Lower lobe of right lung (tissue), 2 donors: ENCODE measurements around the gene NR4A3. TPM values are rescaled to one million over a fixed set of nuclear protein-coding genes. Genes with fewer than 3 reads are reported as not detected.

Experiments
- ATAC-seq, 2 donors: fragments of 200-7000 bp; cut with Tn5 transposase; one replicate each; pipeline ENCODE4 v1.9.1; 2020 to 2022; ENCODE audit warnings: mild to moderate bottlenecking in 2 of 2, moderate library complexity in 2 of 2
- DNase-seq: peaks from one replicate; pipeline ENCODE4 v3.0.0-alpha.2; 2020
- H3K27ac ChIP-seq: fragments of 200-600 bp; one replicate; pipeline ENCODE4 v1.8.0; 2022
- H3K27me3 ChIP-seq: fragments of 200-600 bp; one replicate; pipeline ENCODE4 v1.8.0; 2022; ENCODE audit warnings: low read depth
- H3K36me3 ChIP-seq: fragments of 200-600 bp; one replicate; pipeline ENCODE4 v1.8.0; 2022; ENCODE audit warnings: mild to moderate bottlenecking
- H3K4me1 ChIP-seq: fragments of 200-600 bp; one replicate; pipeline ENCODE4 v1.8.0; 2022
- H3K4me3 ChIP-seq: fragments of 200-600 bp; one replicate; pipeline ENCODE4 v1.8.0; 2022; ENCODE audit warnings: mild to moderate bottlenecking
- H3K9me3 ChIP-seq: fragments of 200-600 bp; one replicate; pipeline ENCODE4 v1.8.0; 2022
- intact Hi-C: fragments of 100-400 bp; cut with DNase I; formaldehyde crosslinking; loops from one replicate; pipeline ENCODE4 v1.11.0; 2022
- total RNA-seq: library from RNA; stranded (reverse); fragmentation: NEBNext Ultra II Directional; extraction: Animal tissue kit (Norgen Biotek cat#: 25700); gene quantifications from one replicate; pipeline ENCODE4 v1.2.1, GENCODE V29; 2021
- TF ChIP-seq, protein P1 (sequence below): fragments of 200-600 bp; IDR thresholded peaks from one replicate; pipeline ENCODE4 v1.8.0; 2022; ENCODE audit warnings: antibody characterized with exemption, mild to moderate bottlenecking
- donor health status: DM: no; HTN: yes; CAD: no; lungs with severe emphysema.

The NR4A3 gene
- total RNA-seq, 1 donor from 2014 or later: 1.7 TPM

DNA sequence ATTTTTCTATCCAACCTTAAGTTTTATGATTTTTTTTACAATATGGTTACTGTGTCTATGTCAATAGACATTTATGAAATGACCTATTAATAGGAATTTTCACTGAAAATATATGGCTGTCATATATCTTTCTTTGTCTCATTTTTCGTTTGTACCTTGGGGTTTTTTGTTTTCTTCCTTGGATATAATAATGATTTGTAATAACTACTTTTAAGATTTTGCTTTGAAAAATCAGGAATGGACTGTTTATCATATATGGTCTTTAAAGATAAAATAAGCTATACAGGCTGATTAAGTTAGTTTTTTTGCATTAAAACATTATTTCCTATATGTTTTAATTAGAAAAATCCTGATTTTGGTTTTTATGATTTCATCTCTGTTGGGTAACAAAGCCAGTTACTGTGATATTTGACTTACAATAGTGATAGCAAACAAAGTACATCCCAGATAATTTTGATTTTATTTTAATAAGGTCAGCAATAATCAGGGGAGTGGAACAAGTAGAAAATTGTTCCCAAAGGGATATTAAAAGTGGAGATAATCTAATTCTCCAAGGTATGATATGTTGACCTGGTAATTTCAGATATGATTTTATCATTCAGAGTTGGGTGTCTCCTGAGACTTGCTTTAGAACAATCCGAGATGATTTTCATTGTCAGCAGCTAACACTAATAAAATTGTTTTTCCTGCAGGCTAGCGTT lies 10.3 kb downstream of the NR4A3 start:
- TF ChIP-seq, protein P1, sequence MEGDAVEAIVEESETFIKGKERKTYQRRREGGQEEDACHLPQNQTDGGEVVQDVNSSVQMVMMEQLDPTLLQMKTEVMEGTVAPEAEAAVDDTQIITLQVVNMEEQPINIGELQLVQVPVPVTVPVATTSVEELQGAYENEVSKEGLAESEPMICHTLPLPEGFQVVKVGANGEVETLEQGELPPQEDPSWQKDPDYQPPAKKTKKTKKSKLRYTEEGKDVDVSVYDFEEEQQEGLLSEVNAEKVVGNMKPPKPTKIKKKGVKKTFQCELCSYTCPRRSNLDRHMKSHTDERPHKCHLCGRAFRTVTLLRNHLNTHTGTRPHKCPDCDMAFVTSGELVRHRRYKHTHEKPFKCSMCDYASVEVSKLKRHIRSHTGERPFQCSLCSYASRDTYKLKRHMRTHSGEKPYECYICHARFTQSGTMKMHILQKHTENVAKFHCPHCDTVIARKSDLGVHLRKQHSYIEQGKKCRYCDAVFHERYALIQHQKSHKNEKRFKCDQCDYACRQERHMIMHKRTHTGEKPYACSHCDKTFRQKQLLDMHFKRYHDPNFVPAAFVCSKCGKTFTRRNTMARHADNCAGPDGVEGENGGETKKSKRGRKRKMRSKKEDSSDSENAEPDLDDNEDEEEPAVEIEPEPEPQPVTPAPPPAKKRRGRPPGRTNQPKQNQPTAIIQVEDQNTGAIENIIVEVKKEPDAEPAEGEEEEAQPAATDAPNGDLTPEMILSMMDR: no peak
- Histone ChIP-seq H3K27me3 (peaks cover 28% of the 10 kb centered on the region), H3K4me1 (no peaks in the 10 kb centered on the region), H3K9me3 (no peaks in the 10 kb centered on the region), H3K36me3 (no peaks in the 10 kb centered on the region), H3K27ac (no peak overlapping the region), H3K4me3 (no peak overlapping the region)
- DNase-seq (no peak), ATAC-seq (no peak)
- intact Hi-C loops: no loop called here

DNA sequence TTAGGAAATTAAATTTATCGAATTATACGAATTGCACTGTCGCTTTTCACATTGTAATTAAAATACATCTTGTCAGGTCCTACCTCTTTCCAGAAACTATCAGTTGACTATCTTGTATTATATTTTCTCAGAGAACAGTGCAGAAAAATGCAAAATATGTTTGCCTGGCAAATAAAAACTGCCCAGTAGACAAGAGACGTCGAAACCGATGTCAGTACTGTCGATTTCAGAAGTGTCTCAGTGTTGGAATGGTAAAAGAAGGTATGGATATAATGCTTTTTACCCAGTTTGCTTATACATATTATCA lies 10.8 kb downstream of the NR4A3 start:
- H3K27ac ChIP-seq: no peak overlapping the region
- no peak overlapping the region for H3K4me3 ChIP-seq
- peaks cover 25% of the 10 kb centered on the region for H3K27me3 ChIP-seq
- no peaks in the 10 kb centered on the region for H3K4me1 ChIP-seq
- DNase-seq (no peak), ATAC-seq (no peak)
- H3K9me3 ChIP-seq: no peaks in the 10 kb centered on the region
- intact Hi-C loops: no loop called here
- H3K36me3 ChIP-seq: no peaks in the 10 kb centered on the region
- TF ChIP-seq, protein P1: no peak

DNA sequence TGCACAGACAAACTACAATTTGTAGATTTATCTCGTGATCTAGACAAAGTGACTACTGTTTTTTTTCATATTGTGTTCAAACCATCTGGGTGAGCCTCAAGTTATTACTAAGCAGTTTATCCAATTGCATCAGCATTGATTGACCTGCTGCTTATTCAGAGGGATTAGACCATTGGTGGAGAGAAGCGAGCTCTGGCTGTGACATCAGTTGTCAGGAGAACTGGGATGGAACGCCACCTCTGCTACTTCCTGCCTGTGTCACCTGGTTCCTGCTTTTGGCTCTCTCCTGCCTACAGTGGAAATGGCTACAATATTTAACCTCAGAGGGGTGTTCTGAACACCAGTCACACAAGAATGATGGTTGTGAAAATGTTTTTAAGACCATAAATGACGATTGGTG lies 12.1 kb downstream of the NR4A3 start:
- TF ChIP-seq, protein P1: no peak
- no peaks in the 10 kb centered on the region for H3K4me1 ChIP-seq
- H3K4me3 ChIP-seq: no peak overlapping the region
- H3K36me3 ChIP-seq: no peaks in the 10 kb centered on the region
- ATAC-seq (no peak), DNase-seq (no peak)
- intact Hi-C loops: no loop called here
- no peak overlapping the region for H3K27ac ChIP-seq
- H3K27me3 ChIP-seq: peaks cover 18% of the 10 kb centered on the region
- no peaks in the 10 kb centered on the region for H3K9me3 ChIP-seq

DNA sequence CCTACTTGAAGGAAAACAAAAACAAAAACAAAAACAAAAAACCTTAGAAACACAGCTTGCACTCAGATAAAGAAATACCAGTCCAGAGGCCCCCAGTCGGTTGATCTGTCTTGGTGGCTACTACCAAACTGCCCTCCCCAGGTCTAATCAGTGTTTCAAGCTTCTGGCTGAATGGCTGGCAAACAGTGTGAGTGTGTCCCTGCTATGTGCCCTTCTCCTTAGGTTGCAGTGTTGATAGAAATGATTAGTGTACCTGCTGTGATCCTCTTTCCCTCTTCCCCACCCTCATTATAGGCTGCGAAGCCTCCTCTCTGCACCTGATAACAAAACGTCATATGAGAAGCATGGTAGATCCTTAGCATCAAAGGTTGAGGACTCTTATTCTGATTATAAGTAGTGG lies 12.8 kb downstream of the NR4A3 start:
- H3K36me3 ChIP-seq: no peaks in the 10 kb centered on the region
- ATAC-seq (no peak), DNase-seq (no peak)
- H3K27ac ChIP-seq: no peak overlapping the region
- peaks cover 11% of the 10 kb centered on the region for H3K27me3 ChIP-seq
- H3K4me3 ChIP-seq: no peak overlapping the region
- TF ChIP-seq, protein P1: no peak
- H3K4me1 ChIP-seq: no peaks in the 10 kb centered on the region
- no peaks in the 10 kb centered on the region for H3K9me3 ChIP-seq
- intact Hi-C loops: no loop called here

DNA sequence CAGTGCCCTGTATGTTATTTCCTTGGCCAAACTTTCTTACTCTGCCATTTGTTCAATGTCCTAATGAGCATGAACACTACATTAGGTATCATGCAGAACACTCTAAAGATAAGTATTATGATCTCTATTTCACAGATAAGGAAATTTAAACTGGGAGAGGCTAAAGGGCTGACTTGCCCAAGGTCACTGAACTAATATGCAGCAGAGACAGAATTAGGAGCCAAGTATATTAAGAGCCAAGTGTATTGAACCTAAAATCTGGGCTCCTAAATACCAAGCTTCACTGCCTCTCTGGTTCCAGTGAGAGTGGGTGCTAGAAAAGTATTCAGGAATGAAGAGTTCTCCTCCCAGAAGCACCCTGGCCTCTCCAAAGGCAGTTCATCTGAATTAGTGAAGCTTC lies 13.5 kb downstream of the NR4A3 start:
- H3K4me1 ChIP-seq: no peaks in the 10 kb centered on the region
- H3K9me3 ChIP-seq: no peaks in the 10 kb centered on the region
- H3K36me3 ChIP-seq: no peaks in the 10 kb centered on the region
- peaks cover 7% of the 10 kb centered on the region for H3K27me3 ChIP-seq
- intact Hi-C loops: no loop called here
- DNase-seq (no peak), ATAC-seq (no peak)
- TF ChIP-seq, protein P1: no peak
- H3K27ac ChIP-seq: no peak overlapping the region
- no peak overlapping the region for H3K4me3 ChIP-seq

DNA sequence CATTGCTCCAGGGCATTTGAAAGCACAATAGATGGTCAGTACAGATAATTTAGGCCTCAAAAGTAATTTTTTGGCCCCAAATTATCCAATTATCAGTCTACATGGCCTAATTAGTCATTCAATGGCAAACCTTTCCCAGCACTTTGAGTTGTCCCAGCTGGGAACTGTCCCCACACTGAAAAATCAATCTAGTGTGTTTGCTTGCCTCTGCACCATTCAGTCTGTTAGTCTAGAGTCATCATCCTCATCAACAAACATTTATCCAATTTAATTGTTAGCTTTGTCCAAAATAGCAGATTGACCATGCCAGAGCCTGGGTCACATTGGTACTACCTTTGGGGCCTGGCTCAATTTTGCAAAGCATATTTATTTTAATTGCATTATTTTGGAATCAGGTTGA lies 13.9 kb downstream of the NR4A3 start:
- Histone ChIP-seq H3K4me3 (no peak overlapping the region), H3K27me3 (peaks cover 6% of the 10 kb centered on the region), H3K27ac (no peak overlapping the region), H3K36me3 (no peaks in the 10 kb centered on the region), H3K4me1 (no peaks in the 10 kb centered on the region), H3K9me3 (no peaks in the 10 kb centered on the region)
- ATAC-seq (no peak), DNase-seq (no peak)
- TF ChIP-seq, protein P1: no peak
- intact Hi-C loops: no loop called here
